DLD1 (cell line): ENCODE data around the gene NFE2.
"Not testable (repeated sequence)": the region's sequence is repeated elsewhere in the genome, so short reads cannot be mapped to it uniquely, and the experiment has no call there.

Experiments used
- in situ Hi-C: cut with HindIII; loops from 2 replicates; pipeline ENCODE4 v1.10.0; 2017; ENCODE audit warnings: low sequenced_read_pairs

NFE2 gene

GRCh38 chr12:54300732-54301427 lies at the start of gene NFE2:
Gene NFE2, minus strand, starts transcription at chr12:54301015. Its CDS starts 5,767 bp downstream, at chr12:54295248.
- in situ Hi-C loops, result no loop called here

DNA sequence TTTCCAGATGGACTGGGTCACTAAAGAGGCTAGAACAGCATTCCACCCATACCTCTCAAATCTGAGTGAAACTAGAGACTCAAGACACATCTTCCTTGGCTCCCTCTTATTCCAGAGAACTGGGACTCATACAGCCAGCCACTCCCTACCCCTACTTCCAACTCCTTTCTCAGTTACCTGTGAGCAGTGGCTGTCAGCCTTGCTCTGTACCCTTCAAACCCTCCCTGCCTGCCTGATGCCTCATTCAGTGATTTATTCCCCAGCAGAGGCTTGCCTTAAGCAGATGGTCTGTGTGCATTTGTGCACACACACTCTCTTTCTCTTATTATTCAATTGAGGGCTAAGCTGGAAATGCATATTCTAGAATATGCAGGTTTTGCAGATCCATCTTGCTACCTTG lies 48.9 kb upstream of the NFE2 start:
- in situ Hi-C loops, result loop anchor here (25.0 kb wide), 1 partner anchor 137 kb away; no protein-coding TSS in a partner anchor

DNA sequence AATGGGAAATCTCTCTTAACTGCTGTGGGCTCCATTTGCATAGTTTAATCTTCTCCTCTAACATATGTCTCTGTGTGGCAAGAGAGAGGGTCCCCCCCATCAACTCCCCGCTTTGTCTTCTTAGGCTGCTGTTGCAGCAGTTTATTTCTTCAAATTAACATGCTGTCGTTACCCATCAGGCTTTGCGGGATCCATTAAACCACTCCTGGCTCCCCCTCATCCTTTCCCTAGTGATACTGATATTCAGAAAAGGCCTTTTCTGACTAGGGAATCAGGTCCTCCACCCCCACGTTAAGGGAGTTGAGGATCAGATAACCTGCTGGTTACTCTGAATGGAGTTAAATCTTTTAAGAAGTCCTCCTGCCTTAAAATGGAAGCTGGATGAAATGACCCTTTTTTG lies 48.2 kb upstream of the NFE2 start:
- in situ Hi-C loops, result no loop called here

DNA sequence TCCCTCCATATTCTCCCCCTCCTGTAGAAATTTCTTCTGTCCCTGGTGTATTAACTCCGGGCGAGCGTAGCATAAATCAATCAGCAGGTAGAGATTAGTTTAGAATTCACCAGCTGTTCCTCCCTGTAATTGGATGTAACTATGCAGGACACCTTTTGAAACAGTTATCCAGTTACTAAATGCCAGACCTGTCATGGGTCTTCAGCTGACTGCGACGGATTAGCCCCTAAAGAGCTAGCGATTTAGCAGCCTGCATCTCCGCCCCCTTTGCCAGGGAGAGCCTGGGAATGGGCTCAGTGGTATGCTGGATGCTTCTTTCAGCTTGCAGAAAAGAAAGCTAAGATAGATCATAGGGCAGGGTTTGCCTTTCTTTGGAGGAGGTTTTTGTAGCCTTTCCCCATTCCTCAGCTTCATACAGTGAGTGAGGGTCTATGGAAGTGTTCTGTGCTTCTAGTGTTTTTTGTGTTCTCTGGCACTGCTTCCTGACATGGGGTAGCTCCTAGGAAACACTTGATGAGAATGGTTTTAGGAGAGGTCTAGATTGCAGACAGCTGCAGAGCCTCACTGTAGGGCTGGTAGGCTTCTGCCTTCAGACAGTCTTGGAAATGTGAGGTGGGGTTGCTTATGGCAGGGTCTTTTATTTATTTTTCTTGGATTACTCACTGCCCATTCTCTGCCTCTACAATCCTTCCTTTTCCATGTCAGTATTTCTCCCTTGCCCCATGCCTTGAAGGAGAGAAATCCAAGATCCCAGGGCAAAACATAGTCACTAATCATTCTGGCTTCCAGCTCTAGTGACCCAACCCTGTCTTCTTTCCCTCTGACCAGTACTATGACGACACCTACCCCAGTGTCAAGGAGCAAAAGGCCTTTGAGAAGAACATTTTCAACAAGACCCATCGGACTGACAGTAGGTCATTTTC lies 40.8 kb upstream of the NFE2 start:
- in situ Hi-C loops, result no loop called here

GRCh38 chr12:54340846-54341245 lies 40.0 kb upstream of the NFE2 start:
- in situ Hi-C loops, result no loop called here

DNA sequence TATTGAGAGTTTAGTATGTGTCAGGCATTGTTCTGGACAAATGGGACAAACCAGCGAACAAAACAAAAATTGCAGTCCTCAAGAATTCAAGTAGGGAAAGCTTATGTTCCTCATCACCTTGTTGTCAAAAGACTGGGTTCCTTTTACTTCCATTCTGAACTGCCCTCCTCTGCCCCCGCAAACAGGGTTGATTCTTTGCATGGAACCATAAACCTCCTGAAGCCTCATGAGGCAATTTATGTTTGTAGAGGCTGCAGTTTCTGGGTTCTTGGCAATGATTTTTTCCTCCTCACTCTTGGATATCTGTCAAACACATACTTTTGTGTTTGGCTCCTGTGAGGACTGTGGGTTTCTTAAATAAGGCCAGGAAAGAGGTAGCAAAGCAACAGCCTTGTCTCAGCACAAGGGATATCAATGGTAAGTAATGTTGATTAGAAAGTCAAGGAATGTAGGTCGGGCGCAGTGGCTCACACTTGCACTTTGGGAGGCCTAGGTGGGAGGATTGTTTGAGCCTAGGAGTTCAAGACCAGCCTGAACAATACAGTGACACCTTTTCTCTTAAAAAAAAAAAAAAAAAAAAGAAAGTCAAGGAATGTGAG lies 38.0 kb upstream of the NFE2 start:
- in situ Hi-C loops, result no loop called here

- in situ Hi-C loops, result no loop called here
These were observed 37.2 kb upstream of the NFE2 start for GRCh38 chr12:54337854-54338650.

GRCh38 chr12:54337280-54337842 lies 36.5 kb upstream of the NFE2 start:
- in situ Hi-C loops, result no loop called here

GRCh38 chr12:54333420-54334034 lies 32.7 kb upstream of the NFE2 start:
- in situ Hi-C loops, result no loop called here

DNA sequence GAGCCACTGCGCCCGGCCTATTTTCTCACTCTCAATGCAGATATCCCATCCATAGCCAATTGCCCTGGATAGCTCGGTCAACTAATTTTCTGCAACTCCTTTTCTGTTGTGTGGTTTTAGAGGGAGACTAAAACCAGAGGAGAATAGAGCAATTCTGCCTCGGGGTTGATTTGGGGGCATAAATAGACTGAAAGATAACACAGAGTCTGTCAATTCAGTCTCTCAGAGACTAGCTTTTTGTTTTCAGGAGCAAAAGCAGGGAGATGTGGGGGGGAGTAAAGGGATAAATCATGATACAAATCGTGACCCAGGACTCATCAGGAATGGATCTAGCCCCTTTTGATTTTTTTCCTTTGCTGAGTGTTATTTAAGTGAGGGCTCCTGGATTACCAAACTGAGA lies 30.6 kb upstream of the NFE2 start:
- in situ Hi-C loops, result no loop called here

DNA sequence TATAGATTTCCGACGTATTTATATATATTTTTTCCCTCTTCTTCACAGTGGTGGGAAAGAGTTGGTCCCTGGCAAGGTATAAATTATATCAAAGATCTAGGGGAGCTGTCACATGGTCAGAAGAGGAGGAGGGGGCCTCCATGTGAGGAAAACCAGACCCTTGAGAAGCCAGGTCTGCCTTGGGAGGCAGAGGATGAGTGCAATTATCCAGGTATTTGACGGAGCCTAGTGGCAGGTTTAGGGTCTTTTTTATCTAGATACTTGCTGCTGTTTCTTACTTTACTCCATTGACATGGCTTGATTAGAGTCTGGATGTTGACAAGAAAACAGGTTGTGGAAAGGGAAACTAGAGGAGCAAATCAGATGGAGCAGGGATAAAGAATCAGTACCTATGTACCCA lies 29.6 kb upstream of the NFE2 start:
- in situ Hi-C loops, result no loop called here

DNA sequence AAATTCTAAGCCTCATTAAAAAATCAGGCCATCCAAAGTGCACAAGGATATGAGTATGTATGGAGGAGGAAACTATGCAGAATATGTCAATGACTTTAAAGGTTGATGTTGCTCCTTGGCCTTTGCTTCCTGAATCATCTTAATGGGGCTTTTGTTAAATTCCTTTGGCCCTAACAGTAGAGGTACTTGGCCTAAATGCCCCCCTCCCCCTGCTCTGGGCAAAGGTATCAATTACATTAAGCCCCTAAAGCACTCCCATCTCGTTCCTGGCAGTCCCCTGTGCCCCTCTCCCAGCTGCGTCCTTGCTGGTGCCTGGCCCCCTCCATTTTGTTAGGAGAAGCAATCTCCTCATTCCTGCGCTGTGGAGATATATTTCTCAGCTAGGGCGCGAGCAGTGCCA lies 28.9 kb upstream of the NFE2 start:
- in situ Hi-C loops, result no loop called here

DNA sequence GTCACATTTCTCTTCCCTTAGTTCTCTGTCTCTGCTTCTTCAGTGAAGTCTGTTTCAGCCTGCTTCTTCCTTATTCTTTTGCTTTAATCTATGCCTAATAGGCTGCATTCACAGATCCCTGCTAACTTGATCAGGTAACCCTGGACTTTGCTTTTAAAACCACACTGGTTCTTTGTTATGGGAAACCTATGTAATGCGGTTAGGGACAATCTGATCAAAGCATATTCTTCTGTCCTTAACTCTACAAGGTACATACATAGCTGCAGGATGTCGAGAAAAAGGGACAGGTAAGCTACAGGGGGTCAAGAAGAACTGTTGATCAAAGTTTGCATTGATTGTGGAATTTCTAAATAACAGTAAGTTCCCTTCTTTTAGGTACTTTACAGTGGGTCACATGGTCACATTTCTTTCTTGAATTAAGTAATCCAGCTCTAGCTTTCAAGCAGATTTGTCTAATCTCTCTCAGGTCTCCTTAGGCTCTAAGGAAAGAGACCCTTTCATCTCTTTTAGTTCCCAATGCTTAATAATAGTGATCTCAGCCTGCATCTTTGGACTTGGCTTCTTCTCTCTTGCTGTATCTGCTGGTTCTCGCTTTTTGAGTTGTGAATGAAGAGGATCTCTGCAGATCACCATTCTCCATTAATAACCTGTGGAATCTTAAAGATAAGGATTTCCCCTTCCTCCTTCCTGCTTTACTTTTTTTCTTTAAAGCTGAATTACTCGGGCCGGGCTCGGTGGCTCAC lies 28.0 kb upstream of the NFE2 start:
- in situ Hi-C loops, result no loop called here

- in situ Hi-C loops, result not testable (repeated sequence)
These were observed 24.8 kb upstream of the NFE2 start for GRCh38 chr12:54325442-54326109.

DNA sequence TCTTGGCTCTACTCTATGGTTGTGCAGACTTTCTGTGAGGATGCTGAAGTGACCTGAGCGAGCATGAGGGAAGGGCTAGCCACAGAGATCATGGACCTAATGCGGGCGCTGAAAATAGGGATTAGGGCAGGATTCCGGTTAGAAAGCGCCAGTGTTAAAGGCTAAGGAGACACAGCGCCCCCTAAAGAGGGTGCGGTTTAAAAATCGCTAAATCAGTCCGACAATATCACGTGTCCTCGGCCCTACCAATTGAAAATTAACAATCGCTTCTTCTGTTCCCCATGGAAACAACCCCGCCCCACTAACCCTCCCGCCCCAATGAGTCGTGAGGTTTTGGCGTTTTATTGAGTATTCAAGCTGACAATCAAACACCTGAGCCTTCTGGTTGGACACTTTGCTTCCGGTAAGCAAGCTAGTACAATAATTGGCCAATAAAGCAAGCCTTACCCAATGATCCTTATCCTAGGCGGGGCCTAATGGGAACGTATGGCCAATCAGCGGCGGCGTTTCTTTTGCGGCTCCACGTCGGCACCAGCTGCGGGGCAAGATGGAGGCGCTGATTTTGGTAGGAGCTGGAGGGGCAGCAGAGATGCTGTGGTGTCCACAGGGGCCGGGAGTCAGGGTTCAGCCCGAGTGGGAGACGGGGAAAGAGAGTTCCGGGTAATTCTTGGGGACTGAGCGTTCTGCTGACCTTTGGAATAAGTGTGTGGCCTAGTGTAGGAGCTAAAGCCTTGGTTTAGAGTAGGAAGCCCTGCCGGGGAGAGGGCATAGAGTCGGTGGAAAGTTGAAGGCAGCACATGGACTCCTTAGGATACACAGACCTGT lies 24.0 kb upstream of the NFE2 start, which contains the start of gene COPZ1:
Gene COPZ1, plus strand, starts transcription at position 515 of the 825 bp plus-strand sequence. Its CDS starts 33 bp downstream, at position 548.
- in situ Hi-C loops, result no loop called here

- in situ Hi-C loops, result no loop called here
These were observed 20.5 kb upstream of the NFE2 start for GRCh38 chr12:54321363-54321762.

- in situ Hi-C loops, result not testable (repeated sequence)
These were observed 11.5 kb upstream of the NFE2 start for GRCh38 chr12:54312309-54312708.

DNA sequence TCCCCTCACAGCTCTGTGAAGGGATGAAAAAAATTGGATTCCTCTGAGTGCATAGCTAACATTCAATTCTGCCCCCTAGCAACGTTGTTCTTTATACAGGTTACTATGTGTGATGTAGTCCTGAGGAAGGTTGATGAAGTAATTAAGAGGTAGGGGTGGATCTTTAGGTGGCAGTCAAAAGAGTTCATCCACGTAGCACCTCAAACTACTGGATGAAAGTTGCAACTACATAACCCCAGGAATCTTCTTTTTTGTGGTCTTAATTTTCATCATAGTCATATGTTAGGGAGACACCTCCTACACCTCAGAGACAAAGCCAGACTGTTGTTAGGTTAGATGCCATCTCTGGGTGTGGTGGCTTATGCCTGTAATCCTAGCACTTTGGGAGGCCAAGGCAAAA lies 10.2 kb upstream of the NFE2 start:
- in situ Hi-C loops, result no loop called here
